Inferior parietal cortex (tissue), 1 donor: ENCODE measurements around the gene RNF223.
A peak's percentile ranks its signal among the peaks of the same experiment; 100 is the strongest.

ENCODE experiments used
- DNase-seq: peaks from one replicate; pipeline ENCODE4 v3.0.0-alpha.2; 2016; ENCODE audit errors: extremely low spot score

The RNF223 gene

DNA sequence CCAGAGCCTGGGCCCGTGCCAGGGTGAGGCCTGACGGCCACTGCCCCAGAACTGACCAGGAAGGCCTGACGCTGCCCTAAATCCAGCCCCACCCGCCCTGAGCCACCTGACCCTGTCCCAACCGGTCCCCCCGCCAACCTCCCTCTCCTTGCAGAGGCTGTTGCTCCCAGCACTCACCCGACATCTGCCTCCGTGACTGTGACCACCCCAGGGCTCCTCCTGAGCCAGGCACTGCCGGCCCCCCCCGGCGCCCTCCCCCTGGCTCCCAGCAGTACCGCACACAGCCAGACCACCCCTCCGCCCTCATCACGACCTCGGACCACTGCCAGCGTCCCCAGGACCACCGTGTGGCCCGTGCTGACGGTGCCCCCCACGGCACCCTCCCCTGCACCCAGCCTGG is 27.9 kb downstream of the RNF223 start:
- no peak for DNase-seq

DNA sequence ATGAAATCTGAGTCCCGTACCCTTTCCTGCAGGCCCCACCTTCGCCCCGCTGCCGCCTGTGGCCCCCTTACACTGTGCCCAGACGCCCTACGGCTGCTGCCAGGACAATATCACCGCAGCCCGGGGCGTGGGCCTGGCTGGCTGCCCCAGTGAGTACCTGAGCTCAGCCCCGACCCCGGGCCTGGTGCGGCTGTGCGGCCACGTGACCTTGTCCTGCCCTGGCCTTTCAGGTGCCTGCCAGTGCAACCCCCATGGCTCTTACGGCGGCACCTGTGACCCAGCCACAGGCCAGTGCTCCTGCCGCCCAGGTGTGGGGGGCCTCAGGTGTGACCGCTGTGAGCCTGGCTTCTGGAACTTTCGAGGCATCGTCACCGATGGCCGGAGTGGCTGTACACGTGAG is 29.0 kb downstream of the RNF223 start:
- DNase-seq, result no peak

- DNase-seq, result no peak
These were observed 29.5 kb downstream of the RNF223 start for GRCh38 chr1:1044455-1045078.

DNA sequence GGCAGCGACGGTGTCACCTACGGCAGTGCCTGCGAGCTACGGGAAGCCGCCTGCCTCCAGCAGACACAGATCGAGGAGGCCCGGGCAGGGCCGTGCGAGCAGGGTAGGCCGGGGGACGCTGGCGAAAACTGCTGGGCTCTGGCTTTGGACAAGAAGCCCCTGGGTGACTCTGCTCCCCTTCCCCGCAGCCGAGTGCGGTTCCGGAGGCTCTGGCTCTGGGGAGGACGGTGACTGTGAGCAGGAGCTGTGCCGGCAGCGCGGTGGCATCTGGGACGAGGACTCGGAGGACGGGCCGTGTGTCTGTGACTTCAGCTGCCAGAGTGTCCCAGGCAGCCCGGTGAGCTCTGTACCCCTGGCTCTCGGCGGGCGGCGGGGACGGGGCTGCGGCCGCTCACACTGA is 30.2 kb downstream of the RNF223 start:
- no peak for DNase-seq

- DNase-seq, result no peak
These were observed 30.7 kb downstream of the RNF223 start for GRCh38 chr1:1043411-1043810.

GRCh38 chr1:1042835-1043234 is 31.3 kb downstream of the RNF223 start:
- no peak for DNase-seq

DNA sequence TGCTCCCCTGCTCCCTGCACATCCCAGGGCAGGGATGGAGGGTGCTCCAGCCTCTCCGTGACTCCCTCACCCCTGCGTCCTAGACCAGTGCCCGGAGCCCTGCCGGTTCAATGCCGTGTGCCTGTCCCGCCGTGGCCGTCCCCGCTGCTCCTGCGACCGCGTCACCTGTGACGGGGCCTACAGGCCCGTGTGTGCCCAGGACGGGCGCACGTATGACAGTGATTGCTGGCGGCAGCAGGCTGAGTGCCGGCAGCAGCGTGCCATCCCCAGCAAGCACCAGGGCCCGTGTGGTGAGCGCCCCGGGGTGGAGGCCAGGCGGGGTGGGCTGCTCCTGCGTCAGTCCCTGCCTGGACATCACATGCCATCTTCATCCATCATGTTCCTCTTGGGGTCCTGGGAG is 32.2 kb downstream of the RNF223 start:
- no peak for DNase-seq

DNA sequence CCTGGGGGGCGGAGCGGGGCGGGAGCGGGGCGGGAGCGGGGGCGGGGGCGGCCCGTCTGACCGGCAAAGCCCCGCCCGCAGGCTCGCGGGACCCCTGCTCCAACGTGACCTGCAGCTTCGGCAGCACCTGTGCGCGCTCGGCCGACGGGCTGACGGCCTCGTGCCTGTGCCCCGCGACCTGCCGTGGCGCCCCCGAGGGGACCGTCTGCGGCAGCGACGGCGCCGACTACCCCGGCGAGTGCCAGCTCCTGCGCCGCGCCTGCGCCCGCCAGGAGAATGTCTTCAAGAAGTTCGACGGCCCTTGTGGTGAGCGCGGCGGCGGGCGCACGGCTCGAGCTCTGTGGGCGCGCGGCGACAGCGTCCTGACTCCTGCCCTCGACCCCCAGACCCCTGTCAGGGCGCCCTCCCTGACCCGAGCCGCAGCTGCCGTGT is 33.0 kb downstream of the RNF223 start:
- DNase-seq, result no peak

DNA sequence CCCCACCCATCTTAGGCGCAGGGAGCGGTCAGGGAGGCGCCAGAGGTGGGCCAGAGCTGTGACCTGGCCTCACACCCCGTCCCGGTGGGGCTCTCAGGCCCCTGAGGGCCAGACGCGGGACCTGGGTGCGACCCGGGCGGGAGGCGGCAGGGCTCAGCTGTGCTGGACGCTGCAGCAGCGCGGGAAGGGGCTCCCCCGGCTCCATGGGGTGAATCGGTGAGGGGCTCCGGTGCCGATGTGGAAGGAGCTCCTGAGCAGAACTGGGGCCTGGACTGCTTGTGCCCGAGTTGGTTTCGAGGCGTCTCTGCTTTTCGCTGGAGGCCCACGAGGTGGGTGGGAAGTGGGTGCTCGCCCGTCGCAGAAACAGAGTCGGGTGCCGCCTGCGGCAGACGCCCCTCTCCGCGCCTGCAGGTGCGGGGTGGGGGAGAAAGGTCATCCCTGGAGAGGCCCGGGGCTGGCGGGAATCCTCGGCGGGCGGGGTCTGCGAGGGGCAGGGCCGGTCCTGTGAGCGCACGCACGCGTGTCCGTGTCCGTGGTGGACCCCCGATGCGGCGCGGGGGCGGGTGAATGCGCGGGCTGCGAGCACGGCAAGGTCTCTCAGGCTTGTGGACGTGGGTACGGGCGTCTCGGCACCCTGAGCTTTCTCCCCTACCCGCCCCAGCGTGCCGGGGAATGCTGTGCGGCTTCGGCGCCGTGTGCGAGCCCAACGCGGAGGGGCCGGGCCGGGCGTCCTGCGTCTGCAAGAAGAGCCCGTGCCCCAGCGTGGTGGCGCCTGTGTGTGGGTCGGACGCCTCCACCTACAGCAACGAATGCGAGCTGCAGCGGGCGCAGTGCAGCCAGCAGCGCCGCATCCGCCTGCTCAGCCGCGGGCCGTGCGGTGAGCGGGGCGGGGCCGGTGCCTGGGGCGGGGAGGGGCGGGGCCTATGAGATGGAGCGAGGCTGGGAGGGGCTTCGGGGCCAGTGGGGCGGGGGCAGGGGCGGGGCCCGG is 33.8 kb downstream of the RNF223 start:
- peak; percentile 45 for DNase-seq

- no peak for DNase-seq
These were observed 34.8 kb downstream of the RNF223 start for GRCh38 chr1:1039145-1039910.

GRCh38 chr1:1038694-1039093 is 35.4 kb downstream of the RNF223 start:
- no peak for DNase-seq

DNA sequence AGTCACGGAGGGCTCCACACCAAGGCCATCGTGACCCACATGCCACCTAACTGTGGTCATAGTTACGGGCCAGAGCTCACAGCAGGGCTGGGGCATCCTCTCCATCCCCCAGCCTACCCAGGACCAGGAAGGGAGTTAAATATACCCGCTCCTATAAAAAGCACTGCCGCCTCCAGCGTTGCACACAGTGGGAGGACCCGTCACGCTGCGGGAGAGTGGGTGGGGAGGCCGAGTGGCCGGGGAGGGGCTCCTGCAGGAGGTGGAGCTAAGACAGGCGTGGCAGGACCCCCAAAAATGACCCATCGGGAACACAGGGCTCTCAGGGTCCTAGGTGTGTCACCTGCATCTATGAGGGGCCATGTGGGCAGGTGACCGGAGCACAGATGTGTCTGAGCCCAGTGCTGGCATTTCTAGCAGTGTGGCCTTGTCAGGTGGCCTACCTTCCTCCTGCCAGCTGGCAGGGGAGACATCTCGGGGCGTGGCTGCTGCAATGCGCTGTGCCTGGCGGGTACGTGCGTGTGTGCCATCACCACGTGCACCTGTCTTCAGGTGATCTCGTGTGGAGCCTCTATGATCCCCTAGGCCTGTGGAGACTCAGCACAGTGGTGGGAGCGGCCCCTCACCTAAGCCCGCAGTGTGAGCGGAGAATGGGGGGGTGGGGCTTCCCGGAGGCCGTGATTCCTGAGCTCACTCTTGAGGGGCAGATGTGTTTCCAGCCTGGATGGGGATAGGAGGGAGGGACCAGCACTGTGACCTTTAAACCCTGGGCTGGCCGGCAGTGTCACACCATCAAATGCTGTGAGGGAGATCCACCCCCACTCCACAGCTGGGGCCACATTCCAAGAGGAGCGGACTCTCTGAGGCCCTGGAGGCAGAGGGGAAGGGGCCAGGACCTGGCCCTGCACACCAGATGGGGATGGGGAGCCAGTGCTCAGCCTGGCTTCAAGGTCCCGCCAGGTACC is 36.5 kb downstream of the RNF223 start:
- no peak for DNase-seq

DNA sequence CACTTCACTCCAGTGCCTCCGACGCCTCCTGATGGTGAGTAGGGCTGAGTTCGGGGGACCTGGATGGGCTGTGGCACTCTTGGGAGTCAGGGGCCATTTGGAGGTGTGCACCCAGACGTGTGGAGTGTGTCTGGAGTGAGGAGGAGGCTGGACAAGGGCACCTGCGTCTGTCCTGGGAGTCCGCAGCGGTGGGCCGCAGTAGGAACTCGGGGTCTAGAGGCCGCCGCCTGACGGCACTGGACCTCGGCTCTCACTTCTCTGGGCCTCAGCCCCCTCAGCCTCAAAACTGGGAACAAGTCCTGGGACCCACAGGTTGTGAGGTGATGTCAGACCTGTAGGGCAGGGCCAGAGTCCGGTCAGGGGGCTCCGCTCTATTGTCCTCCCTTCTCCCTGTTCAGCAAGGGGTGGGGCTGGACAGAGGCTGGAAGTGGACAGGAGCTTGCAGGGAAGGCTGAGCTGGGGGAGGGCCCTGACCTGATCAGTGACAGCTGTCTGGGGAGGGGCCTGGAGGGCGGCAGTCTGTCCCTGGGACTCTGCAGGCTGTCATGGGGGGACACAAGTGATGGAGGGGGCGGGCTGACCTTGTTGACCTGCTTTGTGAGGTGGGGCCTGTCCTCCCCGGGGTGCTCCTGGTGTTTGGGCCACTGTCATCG is 38.7 kb downstream of the RNF223 start:
- DNase-seq, result no peak

DNA sequence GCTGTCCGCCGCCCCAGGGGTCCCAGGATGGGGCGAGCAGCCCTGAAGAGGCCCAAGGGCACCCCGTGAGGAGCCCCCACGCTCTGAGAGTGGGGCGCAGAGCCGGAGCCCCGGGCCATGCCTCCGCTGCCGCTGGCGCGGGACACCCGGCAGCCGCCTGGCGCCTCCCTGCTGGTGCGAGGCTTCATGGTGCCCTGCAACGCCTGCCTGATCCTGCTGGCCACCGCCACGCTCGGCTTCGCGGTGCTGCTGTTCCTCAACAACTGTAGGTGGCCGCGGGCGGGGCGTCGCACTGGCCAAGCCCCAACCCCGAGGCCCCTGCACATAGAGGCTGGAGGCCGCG is 39.7 kb downstream of the RNF223 start:
- no peak for DNase-seq

GRCh38 chr1:1033731-1034438 is 40.2 kb downstream of the RNF223 start:
- no peak for DNase-seq

- DNase-seq, result peak; percentile 82
These were observed 41.0 kb downstream of the RNF223 start for GRCh38 chr1:1033009-1033587.

DNA sequence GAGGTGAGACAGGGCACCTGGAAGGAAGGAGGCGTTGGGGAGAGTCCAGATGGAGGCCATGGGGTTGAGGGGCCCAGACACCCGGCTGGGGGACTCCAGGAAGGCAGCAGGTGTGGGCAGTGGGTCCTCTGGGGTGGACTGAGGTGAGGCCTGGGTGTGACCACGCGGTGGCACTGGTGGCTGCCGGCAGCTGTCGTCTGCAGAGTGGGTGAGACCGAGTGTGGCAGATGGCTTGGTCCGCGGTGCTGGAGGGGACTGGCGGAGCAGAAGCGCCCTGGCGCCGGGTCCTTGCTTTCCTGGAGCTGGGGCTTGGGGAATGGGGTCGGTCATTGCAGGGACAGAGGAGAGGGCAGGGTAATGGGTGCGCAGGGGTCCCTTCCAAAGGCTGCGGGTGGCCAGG is 41.7 kb downstream of the RNF223 start:
- no peak for DNase-seq

GRCh38 chr1:1031659-1032235 is 42.4 kb downstream of the RNF223 start:
- DNase-seq, result no peak
